ENCODE measurements around the gene HPS3.
"Not testable (repeated sequence)": the region's sequence is repeated elsewhere in the genome, so short reads cannot be mapped to it uniquely, and the experiment has no call there.

Gene HPS3

GRCh38 chr3:149090907-149091306, 38.5 kb upstream of the HPS3 start:
- TF ChIP-seq CTCF (IDR thresholded peaks at IDR 0.05), result no peak

GRCh38 chr3:149091983-149092382, 37.5 kb upstream of the HPS3 start:
- Histone ChIP-seq H3K9ac (no peak overlapping the region), H2AFZ (no peak overlapping the region), H3K9me3 (ENCODE audit: control insufficient read depth, low read length) (no peaks in the 10 kb centered on the region), H3K4me3 (ENCODE audit: low read depth, low read length) (no peak overlapping the region), H3K4me1 (no peaks in the 10 kb centered on the region), H3K79me2 (no peaks in the 10 kb centered on the region), H3K27me3 (ENCODE audit: control insufficient read depth, insufficient read depth, low read length) (no peaks in the 10 kb centered on the region), H3K36me3 (ENCODE audit: control insufficient read depth, insufficient read depth, low read length) (no peaks in the 10 kb centered on the region), H3K27ac (no peak overlapping the region), H3K4me2 (ENCODE audit: low read length) (no peak overlapping the region)
- no peak for TF ChIP-seq CTCF (IDR thresholded peaks at IDR 0.05)

More at GRCh38 chr3:149090907-149091306, 38.5 kb upstream of the HPS3 start:
- Histone ChIP-seq H3K4me2 (ENCODE audit: low read length) (no peak overlapping the region), H3K27me3 (ENCODE audit: control insufficient read depth, insufficient read depth, low read length) (no peaks in the 10 kb centered on the region), H3K9ac (no peak overlapping the region), H3K4me1 (no peaks in the 10 kb centered on the region), H2AFZ (no peak overlapping the region), H3K79me2 (no peaks in the 10 kb centered on the region), H3K36me3 (ENCODE audit: control insufficient read depth, insufficient read depth, low read length) (no peaks in the 10 kb centered on the region), H3K27ac (no peak overlapping the region), H3K4me3 (ENCODE audit: low read depth, low read length) (no peak overlapping the region), H3K9me3 (ENCODE audit: control insufficient read depth, low read length) (no peaks in the 10 kb centered on the region)

GRCh38 chr3:149095487-149095886, 34.0 kb upstream of the HPS3 start:
- no peak for TF ChIP-seq CTCF (IDR thresholded peaks at IDR 0.05)
- Histone ChIP-seq H3K4me1 (no peaks in the 10 kb centered on the region), H3K4me3 (ENCODE audit: low read depth, low read length) (no peak overlapping the region), H3K36me3 (ENCODE audit: control insufficient read depth, insufficient read depth, low read length) (no peaks in the 10 kb centered on the region), H3K9ac (no peak overlapping the region), H3K4me2 (ENCODE audit: low read length) (no peak overlapping the region), H2AFZ (no peak overlapping the region), H3K79me2 (no peaks in the 10 kb centered on the region), H3K9me3 (ENCODE audit: control insufficient read depth, low read length) (no peaks in the 10 kb centered on the region), H3K27me3 (ENCODE audit: control insufficient read depth, insufficient read depth, low read length) (no peaks in the 10 kb centered on the region), H3K27ac (no peak overlapping the region)

GRCh38 chr3:149097987-149098386, 31.5 kb upstream of the HPS3 start:
- H3K4me1 ChIP-seq; H3K4me3 ChIP-seq (ENCODE audit: low read depth, low read length); H3K9ac ChIP-seq; H2AFZ ChIP-seq; H3K27me3 ChIP-seq (ENCODE audit: control insufficient read depth, insufficient read depth, low read length); H3K27ac ChIP-seq; H3K36me3 ChIP-seq (ENCODE audit: control insufficient read depth, insufficient read depth, low read length); H3K9me3 ChIP-seq (ENCODE audit: control insufficient read depth, low read length); H3K79me2 ChIP-seq; H3K4me2 ChIP-seq (ENCODE audit: low read length): not testable (repeated sequence)

GRCh38 chr3:149101154-149101553, 28.3 kb upstream of the HPS3 start:
- H3K27ac ChIP-seq, result no peak overlapping the region
- H3K4me2 ChIP-seq (ENCODE audit: low read length), result no peak overlapping the region
- no peak overlapping the region for H2AFZ ChIP-seq
- no peaks in the 10 kb centered on the region for H3K36me3 ChIP-seq (ENCODE audit: control insufficient read depth, insufficient read depth, low read length)
- no peaks in the 10 kb centered on the region for H3K79me2 ChIP-seq
- H3K9me3 ChIP-seq (ENCODE audit: control insufficient read depth, low read length), result no peaks in the 10 kb centered on the region
- no peaks in the 10 kb centered on the region for H3K4me1 ChIP-seq
- no peak overlapping the region for H3K4me3 ChIP-seq (ENCODE audit: low read depth, low read length)
- TF ChIP-seq CTCF (IDR thresholded peaks at IDR 0.05), result no peak
- H3K9ac ChIP-seq, result no peak overlapping the region
- H3K27me3 ChIP-seq (ENCODE audit: control insufficient read depth, insufficient read depth, low read length), result no peaks in the 10 kb centered on the region

Data from parathyroid adenoma (tissue), 2 donors.